Right lung (tissue), 5 donors: ENCODE measurements around the gene AGK. TPM values are rescaled to one million over a fixed set of nuclear protein-coding genes. Genes with fewer than 3 reads are reported as not detected.

Experiments used
- DNase-seq, 2 donors: peaks; one replicate each; pipeline ENCODE4 v3.0.0-alpha.2; 2013
- polyA plus RNA-seq, 5 donors: library from polyadenylated mRNA; unstranded; fragments of 120-200 nt; gene quantifications; one replicate each; pipeline versions ENCODE4 v1.2.1 to v1.2.3, GENCODE V29; 2013; ENCODE audit warnings: inconsistent platforms in 1 of 5, low replicate concordance in 1 of 5; ENCODE audit not compliant: insufficient read length in 5 of 5, insufficient read depth in 1 of 5

Gene AGK
- polyA plus RNA-seq, 5 donors, result 34.6 to 41.5 (median 40.2) TPM

DNA sequence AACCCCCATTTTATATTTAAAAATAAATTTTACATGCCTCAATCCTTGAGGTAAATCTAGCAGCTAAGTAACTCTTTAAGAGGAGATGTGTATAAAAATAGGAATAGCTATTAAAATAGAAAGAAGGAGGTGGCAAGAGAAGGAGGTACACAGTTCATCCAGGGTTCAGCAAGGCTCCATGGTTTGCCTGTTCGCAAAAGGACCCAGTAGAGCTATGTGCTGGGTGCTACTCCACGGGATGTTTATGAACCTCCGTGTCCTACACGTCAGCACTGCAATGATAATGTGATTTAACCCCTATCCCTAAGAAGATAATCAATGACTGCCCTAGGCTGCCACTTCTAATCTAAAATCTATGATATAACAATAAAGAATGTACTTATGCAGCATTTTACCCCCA, 151.7 kb downstream of the AGK start:
- no peak for DNase-seq

GRCh38 chr7:141704112-141704511, 152.9 kb downstream of the AGK start:
- no peak for DNase-seq

DNA sequence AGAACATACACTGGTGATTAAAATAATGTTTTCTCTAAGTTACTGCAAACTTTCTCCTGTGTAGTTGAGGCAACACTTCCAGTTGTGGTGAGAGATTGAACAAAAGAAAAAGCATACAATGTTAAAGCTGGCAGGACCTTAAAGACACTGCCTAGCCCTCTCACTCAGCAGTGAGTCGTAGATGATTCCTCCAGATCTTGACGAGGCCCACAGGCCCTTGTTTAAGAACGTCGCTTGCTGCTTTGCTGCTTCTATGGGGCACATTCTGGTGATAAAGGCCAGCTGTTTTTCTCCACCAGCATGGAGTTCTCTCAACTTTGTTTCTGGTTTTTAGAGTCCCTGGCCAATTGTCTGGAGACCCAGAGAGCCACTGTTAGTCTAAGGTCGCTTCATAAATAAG, 153.5 kb downstream of the AGK start:
- DNase-seq, result no peak

Other genes with a start within 250 kb of the AGK start
- gene DENND11, start 150.8 kb downstream of the AGK start, polyA plus RNA-seq, result 10 to 100 TPM; 30.4 to 50.4 (median 40.0) TPM
- gene WEE2, start 156.9 kb downstream of the AGK start, polyA plus RNA-seq, result under 1 TPM; 0.26 to 0.60 (median 0.44) TPM
- gene SSBP1, start 186.9 kb downstream of the AGK start, polyA plus RNA-seq, result 100 to 1,000 TPM; 115 to 148 (median 119) TPM
- gene TAS2R3, start 212.7 kb downstream of the AGK start, polyA plus RNA-seq, result 1 to 10 TPM in 4 of 5 donors, under 1 TPM in 1; 0.24 to 2.5 (median 2.0) TPM
- gene TAS2R4, start 225.3 kb downstream of the AGK start, polyA plus RNA-seq, result 1 to 10 TPM; 1.9 to 6.3 (median 5.5) TPM
- 10 to 100 TPM in 2 of 5 donors, 1 to 10 TPM in 3; 6.2 to 11.0 (median 6.7) TPM for gene TAS2R5, start 238.8 kb downstream of the AGK start, polyA plus RNA-seq